HEK293T (cell line): ENCODE results near the gene ATP9B.

Source experiments
- CTCF ChIA-PET: fragments of 350-600 bp; formaldehyde crosslinking; extraction: SDS; loops from one replicate; lab custom pipeline; 2021; ENCODE audit warnings: antibody characterized with exemption, inconsistent platforms; lab: Yijun Ruan, JAX
- POLR2A ChIA-PET: fragments of 350-600 bp; formaldehyde crosslinking; extraction: SDS; loops from one replicate; lab custom pipeline; 2020; ENCODE audit warnings: antibody characterized with exemption, inconsistent platforms; lab: Yijun Ruan, JAX
- DNase-seq: peaks from one replicate; pipeline ENCODE4 v3.0.0; 2012; ENCODE audit warnings: mixed read lengths; ENCODE audit errors: extremely low spot score
- ARNT ChIP-seq: fragments of 450-650 bp; IDR thresholded peaks from 2 replicates; pipeline ENCODE4 v1.6.1; 2017; ENCODE audit warnings: mild to moderate bottlenecking
- BHLHE40 ChIP-seq: fragments of 450-650 bp; IDR thresholded peaks from 2 replicates; pipeline ENCODE4 v1.6.1; 2016; ENCODE audit warnings: mild to moderate bottlenecking, moderate library complexity, borderline replicate concordance
- CTBP1 ChIP-seq: fragments of 450-650 bp; IDR thresholded peaks from 2 replicates; pipeline ENCODE4 v1.6.1; 2016; ENCODE audit warnings: borderline replicate concordance
- ELF4 ChIP-seq: fragments of 450-650 bp; IDR thresholded peaks from 2 replicates; pipeline ENCODE4 v1.6.1; 2017; ENCODE audit warnings: antibody characterized with exemption
- FOXA1 ChIP-seq: fragments of 450-650 bp; IDR thresholded peaks from 2 replicates; pipeline ENCODE4 v1.6.1; 2016; ENCODE audit warnings: mild to moderate bottlenecking
- FOXK2 ChIP-seq: fragments of 450-650 bp; IDR thresholded peaks from 2 replicates; pipeline ENCODE4 v1.6.1; 2016; ENCODE audit warnings: mild to moderate bottlenecking
- FOXM1 ChIP-seq: fragments of 450-650 bp; IDR thresholded peaks from 2 replicates; pipeline ENCODE4 v1.6.1; 2017; ENCODE audit warnings: mild to moderate bottlenecking, borderline replicate concordance
- HDGF ChIP-seq: fragments of 450-650 bp; IDR thresholded peaks from 2 replicates; pipeline ENCODE4 v1.6.1; 2017; ENCODE audit warnings: antibody characterized with exemption, borderline replicate concordance
- L3MBTL2 ChIP-seq: fragments of 450-650 bp; conservative IDR thresholded peaks from 2 replicates; pipeline ENCODE4 v1.6.1; 2016; ENCODE audit warnings: mild to moderate bottlenecking
- LEF1 ChIP-seq: fragments of 450-650 bp; IDR thresholded peaks from 2 replicates; pipeline ENCODE4 v1.6.1; 2017; ENCODE audit warnings: mild to moderate bottlenecking, borderline replicate concordance
- NFRKB ChIP-seq: fragments of 450-650 bp; IDR thresholded peaks from 2 replicates; pipeline ENCODE4 v1.6.1; 2016; ENCODE audit warnings: mild to moderate bottlenecking, moderate library complexity
- SP1 ChIP-seq: fragments of 450-650 bp; IDR thresholded peaks from 2 replicates; pipeline ENCODE4 v1.6.1; 2017
- SUZ12 ChIP-seq: fragments of 450-650 bp; IDR thresholded peaks from 2 replicates; pipeline ENCODE4 v1.6.1; 2016; ENCODE audit warnings: mild to moderate bottlenecking
- TARDBP ChIP-seq: fragments of 450-650 bp; IDR thresholded peaks from 2 replicates; pipeline ENCODE4 v1.6.1; 2016
- ZNF384 ChIP-seq: fragments of 450-650 bp; IDR thresholded peaks from 2 replicates; pipeline ENCODE4 v1.6.1; 2016
- TF ChIP-seq, protein P1 (sequence below): fragments of 450-650 bp; IDR thresholded peaks from 2 replicates; pipeline ENCODE4 v1.6.1; 2016

Gene ATP9B

DNA sequence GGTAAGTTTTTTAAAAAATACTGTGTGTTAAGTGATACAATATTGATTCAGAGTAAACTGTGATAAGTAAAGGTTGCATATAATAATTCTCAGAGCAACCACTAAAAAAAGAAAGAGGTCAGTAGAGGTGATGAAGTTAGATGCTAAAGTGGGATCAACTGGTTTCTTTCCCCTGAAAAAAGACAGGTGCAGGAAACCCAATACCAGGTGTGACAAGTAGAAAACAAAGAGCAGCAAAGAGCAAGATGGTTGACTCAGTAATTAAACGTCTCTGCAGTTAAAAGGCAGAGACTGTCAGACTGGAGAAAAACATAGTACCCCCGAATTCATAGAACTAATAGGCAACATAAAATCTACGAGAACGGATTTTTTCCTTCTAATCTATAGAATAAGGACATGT lies 128.3 kb downstream of the ATP9B start:
- TF ChIP-seq SUZ12: no peak
- no peak for TF ChIP-seq BHLHE40
- no peak for TF ChIP-seq FOXA1
- no peak for TF ChIP-seq LEF1
- ChIA-PET POLR2A (no interaction called here), CTCF (no interaction called here)
- no peak for DNase-seq

DNA sequence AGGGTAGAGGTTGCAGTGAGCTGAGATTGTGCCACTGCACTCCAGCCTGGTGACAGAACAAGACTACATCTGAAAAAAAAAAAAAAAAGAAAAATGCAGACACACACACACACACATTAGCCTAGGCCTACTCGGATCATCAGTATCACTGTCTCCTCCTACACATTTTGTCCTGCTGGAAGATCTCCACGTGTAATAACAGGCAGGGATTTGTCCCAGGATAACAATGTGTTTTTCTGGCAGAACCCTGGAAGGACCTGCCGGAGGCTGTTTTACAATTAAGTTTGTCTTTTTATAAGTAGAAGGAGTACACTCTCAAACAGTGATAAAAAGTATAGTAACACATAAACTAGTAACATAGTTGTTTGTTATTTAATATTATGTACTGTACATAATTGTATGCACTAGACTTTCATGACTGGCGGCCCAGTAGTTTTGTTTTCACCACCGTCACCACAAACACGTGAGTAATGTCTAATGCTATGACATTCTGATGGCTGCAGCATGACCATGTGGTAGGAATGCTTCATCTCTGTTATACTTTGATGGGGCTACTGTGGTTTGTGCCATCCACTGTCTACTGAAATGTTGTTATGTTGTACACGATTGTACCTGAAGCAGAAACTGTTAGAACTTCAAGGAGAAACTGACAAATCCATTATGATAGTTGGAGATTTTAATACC lies 130.6 kb downstream of the ATP9B start:
- ChIA-PET POLR2A (no interaction called here), CTCF (no interaction called here)
- no peak for TF ChIP-seq TARDBP
- TF ChIP-seq BHLHE40: no peak
- TF ChIP-seq ZNF384: no peak
- no peak for TF ChIP-seq L3MBTL2
- TF ChIP-seq CTBP1: no peak
- TF ChIP-seq, protein P1, sequence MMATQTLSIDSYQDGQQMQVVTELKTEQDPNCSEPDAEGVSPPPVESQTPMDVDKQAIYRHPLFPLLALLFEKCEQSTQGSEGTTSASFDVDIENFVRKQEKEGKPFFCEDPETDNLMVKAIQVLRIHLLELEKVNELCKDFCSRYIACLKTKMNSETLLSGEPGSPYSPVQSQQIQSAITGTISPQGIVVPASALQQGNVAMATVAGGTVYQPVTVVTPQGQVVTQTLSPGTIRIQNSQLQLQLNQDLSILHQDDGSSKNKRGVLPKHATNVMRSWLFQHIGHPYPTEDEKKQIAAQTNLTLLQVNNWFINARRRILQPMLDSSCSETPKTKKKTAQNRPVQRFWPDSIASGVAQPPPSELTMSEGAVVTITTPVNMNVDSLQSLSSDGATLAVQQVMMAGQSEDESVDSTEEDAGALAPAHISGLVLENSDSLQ: no peak
- no peak for DNase-seq

DNA sequence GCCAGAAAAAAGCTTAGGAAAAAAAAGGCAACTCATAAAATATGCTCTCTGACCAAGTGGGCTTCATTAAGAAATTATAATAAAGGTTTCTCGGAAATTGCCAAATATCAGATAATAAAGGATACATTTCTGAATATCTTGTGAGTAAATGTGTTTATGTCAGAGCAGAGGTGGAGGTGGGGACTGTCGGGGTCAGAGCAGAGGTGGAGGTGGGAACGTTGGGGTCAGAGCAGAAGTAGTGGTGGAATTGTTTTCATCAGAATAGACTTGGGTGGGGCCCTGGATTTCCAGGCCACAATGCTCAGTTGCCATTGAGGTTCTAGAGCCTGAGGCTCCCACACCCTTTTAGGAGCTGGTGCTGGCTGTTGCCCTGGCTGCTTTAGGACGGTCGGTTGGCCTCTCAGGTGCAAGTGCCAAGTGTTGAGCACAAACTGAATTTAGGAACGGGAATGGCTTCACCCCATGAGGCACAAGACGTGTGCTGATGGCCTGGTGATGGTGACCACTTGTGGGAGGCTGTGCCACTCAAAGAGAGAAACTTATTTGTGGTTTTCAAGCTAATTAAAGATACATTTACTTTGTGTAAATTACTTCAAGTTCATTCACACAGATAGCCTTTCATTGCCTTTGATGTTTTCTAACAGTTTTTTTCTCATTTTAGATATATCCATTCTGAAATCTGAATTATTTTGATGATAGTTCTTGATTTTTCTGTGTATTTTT lies 131.5 kb downstream of the ATP9B start:
- ChIA-PET POLR2A (no interaction called here), CTCF (no interaction called here)
- TF ChIP-seq ARNT (no peak), FOXM1 (no peak), NFRKB (no peak), TARDBP (no peak), LEF1 (no peak), FOXK2 (no peak), L3MBTL2 (no peak), CTBP1 (no peak), SUZ12 (no peak), SP1 (no peak), BHLHE40 (no peak), ELF4 (no peak), HDGF (no peak)
- TF ChIP-seq, protein P1: no peak
- peak; percentile 8 for DNase-seq

DNA sequence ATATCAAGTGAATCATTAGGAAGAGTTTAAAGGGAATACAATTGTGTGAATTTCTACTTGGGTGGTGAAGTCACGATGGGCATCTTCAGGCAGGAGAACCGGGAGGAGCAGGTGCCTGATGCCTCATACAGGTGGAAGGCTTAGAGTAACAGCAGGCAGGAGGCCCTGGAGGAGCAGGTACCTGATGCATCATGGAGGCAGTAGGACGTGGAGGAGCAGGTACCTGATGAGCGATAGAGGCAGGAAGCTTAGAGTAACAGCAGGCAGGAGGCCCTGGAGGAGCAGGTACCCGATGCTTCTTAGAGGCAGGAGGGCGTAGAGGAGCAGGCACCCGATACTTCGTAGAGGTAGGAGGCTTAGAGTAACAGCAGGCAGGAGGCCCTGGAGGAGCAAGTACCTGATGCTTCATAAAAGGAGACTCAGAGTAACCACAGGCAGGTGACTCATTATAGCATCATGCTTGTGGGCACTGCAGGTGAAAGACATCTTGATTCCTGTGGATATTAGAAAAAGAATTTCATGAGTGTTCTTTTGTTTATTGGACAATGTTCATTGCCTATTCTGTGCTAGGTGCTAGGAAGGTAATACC lies 133.9 kb downstream of the ATP9B start:
- TF ChIP-seq FOXA1: no peak
- TF ChIP-seq NFRKB: no peak
- no peak for TF ChIP-seq SUZ12
- TF ChIP-seq SP1: no peak
- TF ChIP-seq ELF4: no peak
- TF ChIP-seq TARDBP: no peak
- TF ChIP-seq HDGF: no peak
- no peak for TF ChIP-seq ARNT
- TF ChIP-seq L3MBTL2: no peak
- TF ChIP-seq FOXK2: no peak
- no peak for TF ChIP-seq CTBP1
- TF ChIP-seq, protein P1: no peak
- TF ChIP-seq BHLHE40: no peak
- TF ChIP-seq ZNF384: no peak
- TF ChIP-seq LEF1: no peak
- TF ChIP-seq FOXM1: no peak

DNA sequence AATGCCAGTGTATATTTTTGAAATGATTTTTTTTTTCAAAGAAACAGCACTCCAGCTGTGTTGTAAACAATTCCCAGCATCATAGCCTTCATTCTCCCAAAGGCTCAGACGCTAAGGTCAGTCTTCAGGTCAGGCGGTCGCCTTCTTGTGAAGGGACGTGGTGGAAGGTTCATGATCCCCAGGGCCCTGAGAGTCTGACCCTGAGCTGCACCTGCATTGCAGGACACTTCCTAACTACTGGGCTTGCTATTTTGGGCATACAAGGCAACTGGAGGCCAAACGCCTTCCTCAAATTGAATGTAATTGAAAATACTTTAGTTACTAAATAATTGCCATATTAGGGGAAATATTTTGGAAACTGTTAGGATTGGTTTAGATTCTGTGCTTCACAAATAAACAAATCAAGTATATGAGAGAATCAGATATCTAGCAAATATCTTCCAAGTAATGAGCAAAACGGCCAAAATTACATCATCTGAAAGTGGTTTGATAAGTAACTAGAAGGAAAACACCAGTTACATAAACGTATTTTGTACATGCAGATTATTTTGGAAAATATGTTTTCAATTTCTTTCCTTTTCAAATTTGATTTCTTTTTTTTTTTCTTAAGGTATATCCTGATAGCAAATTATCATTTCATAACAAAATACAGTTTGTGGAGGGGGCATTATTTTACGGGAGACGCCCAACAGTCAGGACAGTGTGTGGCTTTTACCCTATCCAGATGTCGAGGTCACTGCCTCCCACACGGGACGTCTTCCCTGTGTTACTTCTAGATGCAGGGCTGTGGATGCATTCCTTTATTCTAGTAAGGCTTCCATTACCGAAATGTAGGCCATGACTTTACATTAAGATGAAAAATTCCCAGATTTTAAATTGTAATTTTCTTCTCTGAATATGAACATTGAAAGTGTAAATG lies 136.0 kb downstream of the ATP9B start:
- CTCF ChIA-PET: no interaction called here
- POLR2A ChIA-PET: no interaction called here
- DNase-seq: no peak
- no peak for TF ChIP-seq ELF4
- no peak for TF ChIP-seq HDGF
- TF ChIP-seq SP1: no peak
- TF ChIP-seq ZNF384: no peak
- TF ChIP-seq L3MBTL2: no peak
- no peak for TF ChIP-seq LEF1
- no peak for TF ChIP-seq BHLHE40
- TF ChIP-seq SUZ12: no peak
- no peak for TF ChIP-seq FOXM1
- TF ChIP-seq, protein P1: no peak
- TF ChIP-seq CTBP1: no peak

More for the DNA sequence above, 133.9 kb downstream of the ATP9B start:
- ChIA-PET CTCF (no interaction called here), POLR2A (no interaction called here)
- no peak for DNase-seq
